ENCODE data around the gene CRTC1.

Gene CRTC1

GRCh38 chr19:18788529-18789421, 105.3 kb downstream of the CRTC1 start:
- TF ChIP-seq CTCF (IDR thresholded peaks at IDR 0.05) = no peak
- no peak for DNase-seq (ENCODE audit: low spot score)
- Histone ChIP-seq H3K27ac (no peak overlapping the region), H3K4me3 (peak overlapping the region; percentile 70)

- no peak for TF ChIP-seq CTCF (IDR thresholded peaks at IDR 0.05)
- H3K27ac ChIP-seq = peak overlapping the region in 1 of 2 donors; percentile 28
- DNase-seq (ENCODE audit: low spot score) = no peak
- peak overlapping the region; percentile 70 for H3K4me3 ChIP-seq
These were observed 106.0 kb downstream of the CRTC1 start for GRCh38 chr19:18789422-18789869.

DNA sequence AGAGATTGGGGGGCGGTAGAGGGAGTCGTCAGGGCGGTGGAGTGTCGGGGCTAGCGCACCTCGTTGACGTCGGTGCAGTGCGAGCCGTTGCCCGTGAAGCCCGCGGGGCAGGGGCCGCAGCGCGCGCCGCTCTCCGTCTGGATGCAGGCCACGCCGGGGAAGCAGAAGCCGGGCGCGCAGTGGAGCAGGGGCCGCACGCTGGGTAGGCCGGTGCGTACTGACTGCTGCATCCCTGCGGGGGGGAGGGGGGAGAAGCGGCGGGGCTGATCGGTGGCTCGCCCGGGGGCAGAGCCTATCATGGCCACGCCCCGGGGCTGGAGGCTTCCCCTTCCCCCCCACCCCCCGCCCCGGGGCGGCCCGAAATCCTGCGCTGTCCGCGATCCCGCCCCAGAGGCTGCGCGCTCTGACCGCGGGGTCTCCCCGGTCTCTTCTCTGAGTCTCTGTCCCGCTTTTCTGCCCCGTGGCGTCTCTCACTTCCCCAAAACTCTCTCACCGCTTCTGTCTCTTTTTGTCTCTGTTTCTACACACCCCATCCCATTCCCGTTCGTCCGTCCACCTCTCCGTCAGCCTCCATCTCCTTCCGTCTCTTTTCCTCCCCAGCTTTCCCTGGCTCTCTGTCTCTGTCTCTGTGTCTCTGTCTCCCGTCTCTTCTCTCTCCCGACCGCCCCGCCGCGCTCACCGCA, 106.5 kb downstream of the CRTC1 start:
- peak overlapping the region in 1 of 2 donors; percentile 28 for H3K27ac ChIP-seq
- TF ChIP-seq CTCF (IDR thresholded peaks at IDR 0.05) = no peak
- no peak for DNase-seq (ENCODE audit: low spot score)
- peak overlapping the region; percentile 70 for H3K4me3 ChIP-seq

DNA sequence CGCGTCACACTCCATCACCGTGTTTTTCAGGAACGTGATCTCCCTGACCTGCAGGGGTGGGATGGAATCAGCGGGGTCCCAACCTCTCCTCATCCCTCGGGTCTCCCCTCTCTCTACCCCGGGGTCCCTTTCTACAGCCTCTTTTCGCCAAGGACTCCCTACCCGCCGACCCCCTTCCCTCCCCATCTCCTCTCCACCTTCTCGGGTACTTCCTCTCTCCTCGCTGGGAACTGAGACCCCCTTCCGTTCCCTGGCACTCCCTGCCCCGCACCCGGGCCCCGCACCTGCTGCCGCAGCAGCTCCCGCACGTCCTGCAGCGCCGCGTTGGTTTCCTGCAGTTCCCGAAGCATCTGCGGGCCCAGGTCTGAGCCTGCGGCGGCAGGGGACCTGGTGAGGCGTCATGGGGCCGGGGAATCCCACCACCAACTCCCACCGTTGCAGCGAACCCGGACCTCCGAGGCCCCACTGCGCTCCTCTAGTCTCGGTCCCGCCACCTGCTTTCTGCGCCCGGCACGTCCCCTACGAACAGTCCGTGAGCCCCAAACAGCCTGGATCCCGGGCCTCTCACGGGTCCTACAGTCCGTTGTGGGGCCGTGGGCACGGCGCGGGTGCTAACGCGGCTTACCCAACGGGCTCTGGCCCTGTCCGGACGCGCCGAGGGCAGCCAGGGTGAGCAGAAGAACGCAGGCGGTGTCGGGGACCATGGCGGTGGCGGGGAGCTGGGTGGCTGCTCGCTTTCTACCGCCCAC, 107.3 kb downstream of the CRTC1 start, which contains the start of gene COMP:
COMP (minus strand) TSS at position 740 of the 749 bp plus-strand sequence; CDS start at position 704, 36 bp downstream.
- DNase-seq (ENCODE audit: low spot score) = no peak

DNA sequence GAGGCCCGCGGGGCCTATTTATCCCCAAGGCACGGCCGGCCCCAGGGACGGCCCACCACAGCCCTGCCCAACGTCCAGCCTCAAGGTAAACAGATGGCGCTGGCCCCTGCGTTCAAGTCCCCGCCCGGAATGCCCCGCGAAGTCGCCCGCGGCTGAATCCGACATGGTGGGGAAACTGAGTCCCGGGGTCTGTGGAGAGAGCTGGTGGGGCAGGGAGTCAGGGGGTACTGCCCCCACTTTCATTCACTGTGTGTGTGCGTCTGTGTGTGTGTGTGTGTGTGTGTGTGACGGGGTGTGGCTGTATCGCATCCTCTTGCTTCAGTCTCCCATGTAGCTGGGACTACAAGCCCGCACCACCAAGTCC, 107.8 kb downstream of the CRTC1 start:
- peak overlapping the region; percentile 70 for H3K4me3 ChIP-seq
- DNase-seq (ENCODE audit: low spot score) = no peak
- TF ChIP-seq CTCF (IDR thresholded peaks at IDR 0.05) = no peak
- no peak overlapping the region for H3K27ac ChIP-seq

More for the DNA sequence above, 107.3 kb downstream of the CRTC1 start, which contains the start of gene COMP:
- no peak for TF ChIP-seq CTCF (IDR thresholded peaks at IDR 0.05)
- no peak within 1 kb of the TSS for H3K27ac ChIP-seq
- H3K4me3 ChIP-seq = peak within 1 kb of the TSS; percentile 70

- DNase-seq (ENCODE audit: low spot score) = no peak
- no peak overlapping the region for H3K27ac ChIP-seq
- no peak overlapping the region for H3K4me3 ChIP-seq
- TF ChIP-seq CTCF (IDR thresholded peaks at IDR 0.05) = no peak
These were observed 109.2 kb downstream of the CRTC1 start for GRCh38 chr19:18792661-18793060.

All from coronary artery (tissue), 2 donors.